Loucy (cell line): ENCODE data around the gene DLG2.

Experiments
- CTCF ChIP-seq: fragments of 200-600 bp; sonication (generic); conservative IDR thresholded peaks from 2 replicates; pipeline ENCODE4 v1.5.1; 2014; ENCODE audit warnings: mild to moderate bottlenecking, antibody characterized with exemption, low read length
- EZH2phosphoT487 ChIP-seq: fragments of 200-600 bp; IDR thresholded peaks from 2 replicates; pipeline ENCODE4 v1.6.1; 2018; ENCODE audit warnings: antibody characterized with exemption, mild to moderate bottlenecking, moderate library complexity, borderline replicate concordance

- TF ChIP-seq CTCF (no peak), EZH2phosphoT487 (no peak)
Measured at GRCh38 chr11:85431319-85431718, 195.8 kb downstream of the DLG2 start.
